Activated CD8-positive, alpha-beta memory T cell treated with anti-CD3 and anti-CD28 coated beads, Interleukin-2, amount 50 U/mL, for 4 hours (primary cell): ENCODE measurements around the gene TXLNA.
A peak's percentile ranks its signal among the peaks of the same experiment; 100 is the strongest.

Source experiments
- DNase-seq: peaks from one replicate; pipeline ENCODE4 v3.0.0-alpha.2; 2020

Gene TXLNA

GRCh38 chr1:32215629-32216480 is 36.4 kb downstream of the TXLNA start:
- DNase-seq, result peak; percentile 55

GRCh38 chr1:32216566-32216965 is 37.1 kb downstream of the TXLNA start:
- DNase-seq, result no peak

GRCh38 chr1:32219022-32219421 is 39.5 kb downstream of the TXLNA start:
- DNase-seq, result no peak

GRCh38 chr1:32220746-32221580 is 41.5 kb downstream of the TXLNA start:
- DNase-seq, result no peak

GRCh38 chr1:32221581-32221979 is 42.1 kb downstream of the TXLNA start:
- no peak for DNase-seq

- peak; percentile 91 for DNase-seq
Observed at GRCh38 chr1:32221980-32222755, 42.7 kb downstream of the TXLNA start, which contains the start of the genes EIF3I and TMEM234. EIF3I (plus strand) TSS chr1:32222407; CDS start chr1:32222442, 35 bp downstream. TMEM234 (minus strand) TSS chr1:32222353; CDS start chr1:32222322, 31 bp downstream.

GRCh38 chr1:32223683-32224082 is 44.2 kb downstream of the TXLNA start:
- no peak for DNase-seq

- DNase-seq, result no peak
Observed at GRCh38 chr1:32224285-32224684, 44.8 kb downstream of the TXLNA start.

- DNase-seq, result no peak
Observed at GRCh38 chr1:32228771-32229170, 49.3 kb downstream of the TXLNA start.

GRCh38 chr1:32231843-32232432 is 52.5 kb downstream of the TXLNA start:
- DNase-seq, result no peak

GRCh38 chr1:32232558-32233304 is 53.3 kb downstream of the TXLNA start:
- DNase-seq, result no peak

- DNase-seq, result no peak
Observed at GRCh38 chr1:32234792-32235191, 55.3 kb downstream of the TXLNA start.

- no peak for DNase-seq
Observed at GRCh38 chr1:32239337-32239736, 59.9 kb downstream of the TXLNA start.

- no peak for DNase-seq
Observed at GRCh38 chr1:32239790-32240139, 60.3 kb downstream of the TXLNA start.

GRCh38 chr1:32240140-32240951 is 60.9 kb downstream of the TXLNA start:
- DNase-seq, result peak; percentile 63

- DNase-seq, result peak; percentile 50
Observed at GRCh38 chr1:32241001-32241763, 61.7 kb downstream of the TXLNA start.

GRCh38 chr1:32242341-32242851 is 62.9 kb downstream of the TXLNA start:
- DNase-seq, result no peak

GRCh38 chr1:32246888-32247273 is 67.4 kb downstream of the TXLNA start, which contains the start of gene FAM167B:
FAM167B (plus strand) TSS chr1:32247222; CDS start chr1:32247422, 200 bp downstream.
- no peak for DNase-seq

- no peak for DNase-seq
Observed at GRCh38 chr1:32247452-32247851, 68.0 kb downstream of the TXLNA start.
